Memory B cell (primary cell): ENCODE data around the gene MTMR1.

Source experiments
- ATAC-seq: fragments of 150-1000 bp; cut with Tn5 transposase; 2 replicates; pipeline ENCODE4 v1.10.0; 2021; ENCODE audit warnings: low read depth, mild to moderate bottlenecking, moderate library complexity
- DNase-seq, 2 donors: peaks; one replicate each; pipeline ENCODE4 v3.0.0; 2022; ENCODE audit warnings: low spot score in 2 of 2
- H3K27ac Mint-ChIP-seq: one replicate; pipeline ENCODE4 v1.8.0; 2022; ENCODE audit warnings: mild to moderate bottlenecking, moderate library complexity, mixed read lengths
- H3K27me3 Mint-ChIP-seq: one replicate; pipeline ENCODE4 v1.8.0; 2022; ENCODE audit warnings: mixed read lengths
- H3K36me3 Mint-ChIP-seq: one replicate; pipeline ENCODE4 v1.8.0; 2022; ENCODE audit warnings: mild to moderate bottlenecking, mixed read lengths
- H3K4me1 Mint-ChIP-seq: one replicate; pipeline ENCODE4 v1.8.0; 2022; ENCODE audit warnings: mixed read lengths
- H3K4me3 Mint-ChIP-seq: one replicate; pipeline ENCODE4 v1.8.0; 2022; ENCODE audit warnings: mild to moderate bottlenecking, moderate library complexity, mixed read lengths
- H3K9me3 Mint-ChIP-seq: one replicate; pipeline ENCODE4 v1.8.0; 2022; ENCODE audit warnings: mixed read lengths

The MTMR1 gene

GRCh38 chrX:150692831-150693724 is at the start of gene MTMR1:
Gene MTMR1 (plus strand): TSS chrX:150693396. CDS start chrX:150693531, 135 bp downstream.
- Mint-ChIP-seq H3K9me3 (peaks cover 2% of the 10 kb centered on the region), H3K27ac (peak within 1 kb of the TSS; percentile 97), H3K4me1 (peaks cover 42% of the 10 kb centered on the region), H3K27me3 (no peaks in the 10 kb centered on the region), H3K36me3 (peaks cover 6% of the 10 kb centered on the region), H3K4me3 (peak within 1 kb of the TSS; percentile 88)
- ATAC-seq: peak; percentile 64
- DNase-seq: peak; percentile 43 to 53

- Mint-ChIP-seq H3K27ac (peak overlapping the region; percentile 38), H3K36me3 (peaks cover 10% of the 10 kb centered on the region), H3K27me3 (no peaks in the 10 kb centered on the region), H3K9me3 (no peaks in the 10 kb centered on the region), H3K4me3 (no peak overlapping the region), H3K4me1 (no peaks in the 10 kb centered on the region)
- ATAC-seq (no peak), DNase-seq (no peak)
These were observed 49.2 kb upstream of the MTMR1 start for GRCh38 chrX:150643958-150644357.

GRCh38 chrX:150644422-150644821 is 48.8 kb upstream of the MTMR1 start:
- no peaks in the 10 kb centered on the region for H3K9me3 Mint-ChIP-seq
- no peaks in the 10 kb centered on the region for H3K27me3 Mint-ChIP-seq
- peak overlapping the region; percentile 38 for H3K27ac Mint-ChIP-seq
- ATAC-seq (no peak), DNase-seq (no peak)
- no peak overlapping the region for H3K4me3 Mint-ChIP-seq
- H3K36me3 Mint-ChIP-seq: peaks cover 12% of the 10 kb centered on the region
- no peaks in the 10 kb centered on the region for H3K4me1 Mint-ChIP-seq

- H3K9me3 Mint-ChIP-seq: no peaks in the 10 kb centered on the region
- no peaks in the 10 kb centered on the region for H3K27me3 Mint-ChIP-seq
- peaks cover 3% of the 10 kb centered on the region for H3K4me1 Mint-ChIP-seq
- no peak overlapping the region for H3K27ac Mint-ChIP-seq
- no peak for ATAC-seq
- no peak for DNase-seq
- no peak overlapping the region for H3K4me3 Mint-ChIP-seq
- H3K36me3 Mint-ChIP-seq: peaks cover 20% of the 10 kb centered on the region
These were observed 45.9 kb upstream of the MTMR1 start for GRCh38 chrX:150647331-150647730.

GRCh38 chrX:150648296-150648940 is 44.8 kb upstream of the MTMR1 start:
- no peak for ATAC-seq
- no peaks in the 10 kb centered on the region for H3K27me3 Mint-ChIP-seq

GRCh38 chrX:150649096-150649870 is 43.9 kb upstream of the MTMR1 start:
- no peaks in the 10 kb centered on the region for H3K9me3 Mint-ChIP-seq
- DNase-seq: no peak
- peaks cover 27% of the 10 kb centered on the region for H3K36me3 Mint-ChIP-seq
- H3K4me3 Mint-ChIP-seq: no peak overlapping the region
- H3K4me1 Mint-ChIP-seq: peaks cover 3% of the 10 kb centered on the region
- H3K27me3 Mint-ChIP-seq: no peaks in the 10 kb centered on the region
- no peak for ATAC-seq
- H3K27ac Mint-ChIP-seq: peak overlapping the region; percentile 60

More at GRCh38 chrX:150648296-150648940, 44.8 kb upstream of the MTMR1 start:
- no peak for DNase-seq
- Mint-ChIP-seq H3K36me3 (peaks cover 24% of the 10 kb centered on the region), H3K4me3 (no peak overlapping the region), H3K9me3 (no peaks in the 10 kb centered on the region), H3K4me1 (peaks cover 3% of the 10 kb centered on the region), H3K27ac (no peak overlapping the region)

GRCh38 chrX:150651906-150652305 is 41.3 kb upstream of the MTMR1 start:
- Mint-ChIP-seq H3K4me1 (peaks cover 3% of the 10 kb centered on the region), H3K4me3 (no peak overlapping the region), H3K27me3 (no peaks in the 10 kb centered on the region), H3K9me3 (no peaks in the 10 kb centered on the region), H3K36me3 (peaks cover 26% of the 10 kb centered on the region), H3K27ac (peak overlapping the region; percentile 64)
- DNase-seq: no peak
- ATAC-seq: no peak

- Mint-ChIP-seq H3K27ac (no peak overlapping the region), H3K4me3 (no peak overlapping the region), H3K27me3 (no peaks in the 10 kb centered on the region), H3K36me3 (peaks cover 25% of the 10 kb centered on the region), H3K9me3 (no peaks in the 10 kb centered on the region), H3K4me1 (peaks cover 3% of the 10 kb centered on the region)
- no peak for ATAC-seq
- DNase-seq: no peak
These were observed 37.4 kb upstream of the MTMR1 start for GRCh38 chrX:150655788-150656187.

GRCh38 chrX:150663073-150663472 is 30.1 kb upstream of the MTMR1 start:
- DNase-seq (no peak), ATAC-seq (no peak)
- no peak overlapping the region for H3K27ac Mint-ChIP-seq
- no peak overlapping the region for H3K4me3 Mint-ChIP-seq
- H3K36me3 Mint-ChIP-seq: peaks cover 25% of the 10 kb centered on the region
- no peaks in the 10 kb centered on the region for H3K9me3 Mint-ChIP-seq
- H3K4me1 Mint-ChIP-seq: no peaks in the 10 kb centered on the region
- H3K27me3 Mint-ChIP-seq: no peaks in the 10 kb centered on the region

- Mint-ChIP-seq H3K4me1 (no peaks in the 10 kb centered on the region), H3K27me3 (no peaks in the 10 kb centered on the region), H3K36me3 (peaks cover 25% of the 10 kb centered on the region), H3K27ac (no peak overlapping the region), H3K9me3 (no peaks in the 10 kb centered on the region), H3K4me3 (no peak overlapping the region)
- no peak for ATAC-seq
- no peak for DNase-seq
These were observed 28.9 kb upstream of the MTMR1 start for GRCh38 chrX:150664290-150664689.

- H3K4me3 Mint-ChIP-seq: no peak overlapping the region
- no peaks in the 10 kb centered on the region for H3K4me1 Mint-ChIP-seq
- H3K9me3 Mint-ChIP-seq: peaks cover 2% of the 10 kb centered on the region
- ATAC-seq (no peak), DNase-seq (no peak)
- H3K36me3 Mint-ChIP-seq: no peaks in the 10 kb centered on the region
- no peak overlapping the region for H3K27ac Mint-ChIP-seq
- H3K27me3 Mint-ChIP-seq: no peaks in the 10 kb centered on the region
These were observed 17.0 kb upstream of the MTMR1 start for GRCh38 chrX:150676221-150676620.

GRCh38 chrX:150680974-150681373 is 12.2 kb upstream of the MTMR1 start:
- H3K9me3 Mint-ChIP-seq: peaks cover 2% of the 10 kb centered on the region
- H3K36me3 Mint-ChIP-seq: no peaks in the 10 kb centered on the region
- no peaks in the 10 kb centered on the region for H3K27me3 Mint-ChIP-seq
- H3K4me1 Mint-ChIP-seq: peaks cover 2% of the 10 kb centered on the region
- DNase-seq (no peak), ATAC-seq (no peak)
- H3K4me3 Mint-ChIP-seq: no peak overlapping the region
- H3K27ac Mint-ChIP-seq: no peak overlapping the region

GRCh38 chrX:150683112-150683511 is 10.1 kb upstream of the MTMR1 start:
- no peak for DNase-seq
- no peaks in the 10 kb centered on the region for H3K27me3 Mint-ChIP-seq
- no peak overlapping the region for H3K27ac Mint-ChIP-seq
- H3K36me3 Mint-ChIP-seq: no peaks in the 10 kb centered on the region
- no peak overlapping the region for H3K4me3 Mint-ChIP-seq
- no peaks in the 10 kb centered on the region for H3K9me3 Mint-ChIP-seq
- ATAC-seq: no peak
- H3K4me1 Mint-ChIP-seq: peaks cover 2% of the 10 kb centered on the region
